ENCODE measurements around the gene ADSS1. TPM values are rescaled to one million over a fixed set of nuclear protein-coding genes. Genes with fewer than 3 reads are reported as not detected.
A peak's percentile ranks its signal among the peaks of the same experiment; 100 is the strongest.

Gene ADSS1
- total and polyA plus RNA-seq, 10 donors, result 2.7 to 11.7 (median 5.1) TPM

DNA sequence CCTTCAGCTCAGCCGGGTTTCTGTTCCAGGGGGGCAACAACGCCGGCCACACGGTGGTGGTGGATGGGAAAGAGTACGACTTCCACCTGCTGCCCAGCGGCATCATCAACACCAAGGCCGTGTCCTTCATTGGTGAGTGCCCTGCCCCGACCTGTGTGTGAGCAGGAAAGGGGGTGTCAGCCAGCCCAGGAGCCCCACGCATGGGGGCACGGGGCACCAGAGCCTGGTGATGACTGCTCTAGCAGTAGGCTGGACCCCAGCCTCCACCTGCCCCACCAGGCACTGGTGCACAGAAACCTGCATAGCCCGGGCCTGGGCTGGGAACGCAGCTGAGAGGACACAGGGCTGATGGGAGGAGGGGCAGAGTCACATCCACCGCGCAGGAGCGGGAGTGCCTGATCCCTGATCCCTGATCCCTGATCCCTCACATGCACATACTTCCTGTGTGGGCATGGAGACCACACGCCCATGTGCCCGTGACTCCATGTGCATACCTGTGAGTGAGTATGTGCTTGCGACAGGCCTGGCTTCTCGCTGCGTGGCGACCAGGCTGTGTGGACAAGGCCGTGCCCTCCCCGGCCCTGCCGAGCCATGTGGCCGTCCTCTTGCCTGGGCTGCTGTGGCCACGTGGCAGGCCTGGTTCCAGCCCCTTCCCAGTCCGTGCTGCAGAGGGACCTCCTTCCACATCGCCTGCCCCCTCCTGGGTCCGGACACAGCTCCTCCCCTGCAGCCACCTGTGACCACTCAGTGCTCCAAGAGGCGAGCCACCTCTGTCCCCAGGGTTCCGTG lies 11.2 kb downstream of the ADSS1 start:
- H3K36me3 ChIP-seq, result no peaks in the 10 kb centered on the region
- H3K4me1 ChIP-seq, result peaks cover 16 to 77% (median 52%) of the 10 kb centered on the region in 6 donors
- 64 to 87% (median 76%) methylated on average over 21 to 31 of the region's 31 CpGs for WGBS, 5 donors
- H3K9me3 ChIP-seq, result no peaks in the 10 kb centered on the region
- H3K27ac ChIP-seq, result peak overlapping the region; percentile 74 to 90 (median 82)
- DNase-seq, result no peak
- intact Hi-C loops (cut with DNase I; ENCODE audit: low total_unique reads), result no loop called here
- TF ChIP-seq CTCF (IDR thresholded peaks at IDR 0.05 in 8 of 11, conservative IDR thresholded peaks at IDR 0.05 in 3 of 11) (no peak), POLR2AphosphoS5 (IDR thresholded peaks at IDR 0.05) (peak in 2 of 3 donors; percentile 37 to 58)
- no peaks in the 10 kb centered on the region for H3K27me3 ChIP-seq (replicated peaks in 1 of 7)
- H3K4me3 ChIP-seq, result no peak overlapping the region

DNA sequence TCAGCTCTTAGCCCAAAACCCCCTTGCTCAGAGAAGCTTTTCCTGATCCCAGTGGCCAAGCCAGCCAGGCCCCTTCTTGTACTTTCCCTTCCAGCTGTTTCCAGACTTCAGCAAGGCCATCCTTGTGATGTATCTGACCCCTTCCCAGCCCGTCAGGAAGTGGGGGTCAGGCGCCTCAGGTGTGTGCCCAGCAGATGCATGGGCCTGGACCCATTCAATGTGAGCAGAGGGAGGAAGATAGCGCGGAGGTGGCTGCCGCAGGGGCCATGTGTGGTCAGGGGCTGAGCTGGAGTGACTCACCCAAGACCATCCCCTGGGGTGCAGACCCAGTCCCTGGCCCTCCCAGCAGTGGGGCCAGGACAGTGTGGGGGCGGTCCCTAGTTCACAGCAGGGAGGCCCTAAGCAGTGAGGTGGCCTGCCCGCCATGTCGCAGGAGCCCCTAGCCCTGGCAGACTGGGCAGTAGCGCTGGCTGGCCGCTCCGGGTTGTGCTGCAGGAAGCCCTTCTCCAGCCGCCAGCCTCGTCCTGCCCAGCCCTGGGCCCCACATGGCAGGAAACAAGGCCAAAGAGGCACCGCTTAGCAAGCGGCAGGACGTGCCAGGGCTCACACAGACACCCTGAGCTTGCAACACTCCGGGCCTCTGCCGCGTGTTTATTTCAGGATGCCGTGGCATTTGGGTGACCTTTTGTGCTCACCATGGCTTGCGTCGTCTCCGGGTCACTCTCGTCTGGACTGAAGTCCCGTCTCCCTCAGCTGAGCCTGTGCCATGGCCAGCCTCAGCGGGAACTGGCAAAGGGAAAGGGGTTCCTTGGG lies 12.0 kb downstream of the ADSS1 start:
- intact Hi-C loops (cut with DNase I; ENCODE audit: low total_unique reads), result no loop called here
- Histone ChIP-seq H3K4me3 (no peak overlapping the region), H3K27ac (peak overlapping the region; percentile 74 to 90 (median 82)), H3K4me1 (peaks cover 16 to 82% (median 57%) of the 10 kb centered on the region in 6 donors), H3K36me3 (no peaks in the 10 kb centered on the region), H3K27me3 (replicated peaks in 1 of 7) (no peaks in the 10 kb centered on the region), H3K9me3 (no peaks in the 10 kb centered on the region)
- DNase-seq, result peak; percentile 92
- TF ChIP-seq POLR2A (IDR thresholded peaks at IDR 0.05) (no peak), POLR2AphosphoS5 (IDR thresholded peaks at IDR 0.05) (peak; percentile 92 to 95 (median 93))
- WGBS, 5 donors, result 29 to 47% (median 45%) methylated on average over 19 to 26 of the region's 26 CpGs

- Histone ChIP-seq H3K27me3 (replicated peaks in 1 of 7) (no peaks in the 10 kb centered on the region), H3K36me3 (no peaks in the 10 kb centered on the region), H3K4me1 (peaks cover 16 to 77% (median 52%) of the 10 kb centered on the region in 6 donors), H3K27ac (no peak overlapping the region), H3K9me3 (no peaks in the 10 kb centered on the region), H3K4me3 (no peak overlapping the region)
- WGBS, 5 donors, result 89 to 96% (median 93%) methylated on average over 18 of the region's 18 CpGs
- no peak for DNase-seq
- intact Hi-C loops (cut with DNase I; ENCODE audit: low total_unique reads), result no loop called here
- TF ChIP-seq POLR2AphosphoS5 (IDR thresholded peaks at IDR 0.05) (no peak), CTCF (IDR thresholded peaks at IDR 0.05 in 8 of 11, conservative IDR thresholded peaks at IDR 0.05 in 3 of 11) (no peak), POLR2A (IDR thresholded peaks at IDR 0.05) (no peak)
Measured at GRCh38 chr14:104738375-104739019, 14.5 kb downstream of the ADSS1 start.

DNA sequence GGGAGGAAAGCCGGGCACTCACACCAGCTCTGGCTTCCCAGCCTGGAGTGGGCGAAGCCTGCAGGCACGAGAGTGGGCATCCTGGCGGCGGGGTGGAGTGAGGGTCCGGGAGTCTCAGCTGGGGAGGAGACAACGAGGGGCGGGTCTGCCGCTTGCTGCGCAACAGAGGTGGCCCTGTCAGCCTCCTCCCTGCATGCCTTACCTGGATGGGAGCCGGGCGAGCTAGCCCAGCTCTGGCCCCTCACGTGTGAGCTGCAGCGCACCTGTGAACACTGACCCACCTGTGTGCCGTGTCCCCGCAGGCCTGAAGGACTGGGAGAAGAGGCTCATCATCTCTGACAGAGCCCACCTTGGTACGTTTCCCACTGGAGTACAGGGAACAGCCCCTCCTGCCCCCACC lies 15.0 kb downstream of the ADSS1 start:
- intact Hi-C loops (cut with DNase I; ENCODE audit: low total_unique reads), result no loop called here
- no peaks in the 10 kb centered on the region for H3K36me3 ChIP-seq
- WGBS, 5 donors, result 88 to 95% (median 94%) methylated on average over 13 to 17 of the region's 17 CpGs

More for the DNA sequence above, 15.0 kb downstream of the ADSS1 start:
- no peak for TF ChIP-seq CTCF (IDR thresholded peaks at IDR 0.05 in 8 of 11, conservative IDR thresholded peaks at IDR 0.05 in 3 of 11)
- TF ChIP-seq POLR2A (IDR thresholded peaks at IDR 0.05), result no peak
- no peak for TF ChIP-seq POLR2AphosphoS5 (IDR thresholded peaks at IDR 0.05)
- Histone ChIP-seq H3K4me3 (no peak overlapping the region), H3K4me1 (peaks cover 16 to 74% (median 49%) of the 10 kb centered on the region in 6 donors), H3K9me3 (no peaks in the 10 kb centered on the region), H3K27me3 (replicated peaks in 1 of 7) (no peaks in the 10 kb centered on the region), H3K27ac (no peak overlapping the region)
- no peak for DNase-seq
